ENCODE measurements around the gene TMC2.
"Not testable (repeated sequence)": the region's sequence is repeated elsewhere in the genome, so short reads cannot be mapped to it uniquely, and the experiment has no call there.

TMC2 gene

GRCh38 chr20:2663887-2664719, 127.7 kb downstream of the TMC2 start, which contains the start of gene IDH3B:
TSS of gene IDH3B (minus strand) at chr20:2664216. CDS start at chr20:2664188, 28 bp downstream.
- peak; percentile 83 for DNase-seq

DNA sequence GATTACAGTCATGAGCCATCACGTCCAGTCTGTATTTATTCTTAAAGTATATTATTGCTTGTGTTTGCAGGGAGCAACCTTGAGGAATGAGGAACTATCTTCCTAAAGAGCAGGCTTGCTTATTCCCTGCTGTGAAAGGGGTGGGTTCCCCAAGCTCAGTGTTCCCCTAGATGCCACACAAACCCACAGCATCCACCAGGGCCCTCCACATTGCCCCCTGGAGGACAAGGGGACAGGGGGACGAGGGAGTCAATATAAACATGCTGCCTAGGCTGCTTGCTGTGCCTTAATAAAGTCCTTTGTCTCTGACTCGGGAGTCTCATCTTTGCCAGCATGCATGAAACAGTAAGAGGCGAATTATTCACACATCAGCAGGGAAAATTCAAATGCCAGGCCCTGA, 135.6 kb downstream of the TMC2 start:
- DNase-seq: no peak

DNA sequence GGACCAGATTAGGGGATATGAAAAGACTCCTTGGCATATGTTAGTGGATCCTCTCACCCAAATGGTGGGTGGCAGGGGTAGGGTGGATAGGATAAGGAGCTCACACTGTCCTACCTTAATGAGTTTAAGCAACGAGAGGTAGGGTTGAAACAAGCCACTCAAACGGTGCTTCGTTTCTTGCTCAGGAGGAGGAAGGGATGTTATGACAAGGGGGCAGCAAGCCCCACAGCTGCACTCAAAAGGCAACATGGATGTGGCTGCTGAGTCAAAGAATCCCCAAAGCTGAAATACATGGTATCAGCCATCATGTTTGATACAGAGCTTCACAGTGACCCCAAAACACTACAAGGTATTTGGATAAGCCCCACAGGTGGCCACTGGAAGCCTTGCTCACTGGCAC, 136.1 kb downstream of the TMC2 start:
- no peak for DNase-seq

GRCh38 chr20:2673453-2673852, 137.1 kb downstream of the TMC2 start:
- no peak for DNase-seq

DNA sequence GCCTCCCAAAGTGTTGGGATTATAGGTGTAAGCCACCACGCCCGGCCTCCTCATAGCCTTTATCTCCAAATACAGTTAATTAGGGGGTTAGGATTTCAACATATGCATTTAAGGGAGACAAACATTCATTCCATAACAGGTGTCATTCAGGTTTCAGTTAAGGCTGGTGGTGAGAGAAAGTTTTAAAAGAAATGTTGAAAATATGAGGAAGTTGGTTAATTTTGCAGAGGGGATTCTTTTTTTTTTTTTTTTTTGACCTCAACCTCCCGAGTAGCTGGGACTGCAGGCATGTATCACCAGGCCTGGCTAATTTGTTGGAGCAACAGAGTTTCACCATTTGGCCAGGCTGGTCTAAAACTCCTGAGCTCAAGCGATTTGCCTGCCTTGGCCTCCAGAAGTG, 143.7 kb downstream of the TMC2 start:
- no peak for DNase-seq

- not testable (repeated sequence) for DNase-seq
These were observed 145.7 kb downstream of the TMC2 start for GRCh38 chr20:2682040-2682439.

DNA sequence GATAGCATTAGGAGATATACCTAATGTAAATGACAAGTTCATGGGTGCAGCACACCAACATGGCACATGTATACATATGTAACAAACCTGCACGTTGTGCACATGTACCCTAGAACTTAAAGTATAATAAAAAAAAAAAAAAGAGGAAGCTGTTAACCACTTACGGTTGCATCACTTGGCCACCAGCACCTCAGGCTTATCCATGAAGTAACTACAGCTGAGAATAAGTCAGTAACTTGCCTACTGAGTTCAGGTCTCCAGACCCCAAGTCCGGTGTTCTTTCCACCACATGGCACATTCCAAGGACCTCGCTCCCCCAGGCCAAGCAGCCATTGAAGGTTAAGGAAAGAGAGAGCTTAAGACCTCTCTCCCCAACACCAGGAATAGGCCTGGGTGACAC, 148.4 kb downstream of the TMC2 start:
- DNase-seq: not testable (repeated sequence)

GRCh38 chr20:2687514-2687913, 151.1 kb downstream of the TMC2 start:
- DNase-seq: no peak

DNA sequence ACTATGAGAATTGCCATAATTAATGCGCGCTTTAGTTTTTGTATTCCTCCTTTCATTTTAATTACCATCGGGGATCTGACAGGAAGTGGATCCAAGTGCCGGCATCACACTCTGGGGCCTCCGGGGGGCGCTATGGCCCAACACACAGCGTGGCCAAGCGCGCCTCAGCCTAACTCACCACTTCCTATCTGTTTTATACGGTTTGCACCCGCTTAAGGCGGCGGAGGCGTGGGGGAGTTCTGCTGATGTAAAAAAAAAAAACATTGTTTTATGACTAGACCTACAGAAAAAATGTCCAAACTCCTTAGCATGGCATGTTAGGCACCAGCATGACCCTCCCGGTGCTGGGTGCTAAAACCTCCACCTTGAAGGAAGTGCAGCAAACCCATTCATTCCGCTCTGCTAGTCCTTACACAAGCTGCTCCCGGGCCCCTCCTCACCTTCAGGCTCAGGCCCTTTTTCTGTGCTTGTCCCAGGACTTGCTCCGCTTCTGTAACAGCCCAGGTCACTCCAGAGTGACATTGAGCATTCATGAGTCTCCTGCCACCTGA, 151.7 kb downstream of the TMC2 start:
- peak; percentile 65 for DNase-seq

DNA sequence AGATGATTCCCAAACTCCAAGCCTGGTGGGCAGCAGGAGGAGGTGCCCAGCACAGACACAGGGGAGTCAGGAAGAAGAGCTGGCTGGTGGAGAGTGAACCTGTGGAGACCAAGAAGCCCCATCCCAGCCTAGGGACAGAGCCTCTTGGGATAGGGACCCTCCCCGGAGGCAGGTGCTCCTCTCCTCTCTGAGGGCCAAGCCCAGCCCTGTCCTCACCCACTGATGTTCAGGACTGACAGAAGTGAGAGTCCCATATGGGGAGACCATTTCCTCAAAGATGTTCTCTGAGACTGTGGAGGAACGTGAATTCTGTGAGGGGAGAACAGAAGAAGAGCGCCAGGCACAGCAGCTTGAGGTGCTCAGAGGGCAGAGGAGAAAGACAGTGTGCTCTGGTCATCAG, 153.8 kb downstream of the TMC2 start:
- DNase-seq: no peak

GRCh38 chr20:2690718-2691117, 154.3 kb downstream of the TMC2 start:
- no peak for DNase-seq

DNA sequence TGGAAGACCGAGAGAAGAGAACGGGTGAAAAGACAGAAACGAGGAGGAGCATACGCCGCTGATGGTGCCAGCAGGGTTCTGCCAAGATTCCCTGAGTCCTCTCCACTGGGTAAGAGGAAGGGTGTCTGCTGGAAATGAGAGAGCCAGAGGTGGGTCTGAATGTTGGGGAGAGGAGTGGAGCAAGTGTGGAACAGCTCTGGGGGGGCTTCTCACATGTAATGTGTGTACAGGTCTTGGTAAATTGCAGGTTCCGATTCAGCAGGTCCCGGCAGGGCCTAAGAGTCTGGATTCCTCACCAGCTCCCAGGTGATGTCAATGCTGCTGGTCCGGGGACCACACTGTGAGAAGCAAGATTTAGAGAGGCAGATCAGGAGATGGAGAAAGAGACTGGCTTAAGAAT, 154.8 kb downstream of the TMC2 start:
- no peak for DNase-seq
